Vagina (tissue), 2 donors: ENCODE data around the gene OR52N1.

ENCODE experiments used
- POLR2A ChIP-seq, 2 donors: fragments of 450-650 bp; IDR thresholded peaks; one replicate each; pipeline ENCODE4 v1.6.1; 2017; ENCODE audit warnings: antibody characterized with exemption in 2 of 2, mild to moderate bottlenecking in 2 of 2, moderate library complexity in 2 of 2
- POLR2AphosphoS5 ChIP-seq, 2 donors: sonication (generic); formaldehyde crosslinking; IDR thresholded peaks; one replicate each; pipeline ENCODE4 v1.9.0; 2017; ENCODE audit warnings: antibody characterized with exemption in 2 of 2, mild to moderate bottlenecking in 2 of 2, low read depth in 1 of 2; ENCODE audit not compliant: insufficient read depth in 1 of 2
- TF ChIP-seq, protein P1 (sequence below), 3 experiments: fragments of 450-650 bp in 2 of 3; fragments of 200-600 bp in 1 of 3; sonication (generic) in 1 of 3; IDR thresholded peaks; one replicate each; pipeline ENCODE4 v1.5.1; 2017 to 2019; ENCODE audit warnings: antibody characterized with exemption in 3 of 3, mild to moderate bottlenecking in 2 of 3, moderate library complexity in 2 of 3

DNA sequence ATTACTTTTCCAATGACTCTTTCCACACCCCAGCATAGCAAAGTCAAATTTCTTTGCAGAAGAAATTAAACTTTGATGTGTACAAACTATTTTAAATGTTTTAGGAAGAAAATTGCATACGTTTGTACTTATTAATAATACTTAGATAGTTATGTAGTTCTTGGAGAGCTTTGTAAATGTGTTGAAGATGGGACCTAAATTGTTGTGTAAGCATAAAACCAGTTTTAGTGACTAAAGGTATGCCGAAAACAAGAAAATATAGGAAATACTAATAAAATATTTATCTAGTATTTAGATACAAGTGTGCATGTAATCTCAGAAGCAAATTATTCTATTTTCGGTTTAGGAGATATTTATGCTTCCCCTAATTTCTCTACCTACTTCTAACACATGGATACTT is 41.2 kb downstream of the OR52N1 start:
- TF ChIP-seq, protein P1, sequence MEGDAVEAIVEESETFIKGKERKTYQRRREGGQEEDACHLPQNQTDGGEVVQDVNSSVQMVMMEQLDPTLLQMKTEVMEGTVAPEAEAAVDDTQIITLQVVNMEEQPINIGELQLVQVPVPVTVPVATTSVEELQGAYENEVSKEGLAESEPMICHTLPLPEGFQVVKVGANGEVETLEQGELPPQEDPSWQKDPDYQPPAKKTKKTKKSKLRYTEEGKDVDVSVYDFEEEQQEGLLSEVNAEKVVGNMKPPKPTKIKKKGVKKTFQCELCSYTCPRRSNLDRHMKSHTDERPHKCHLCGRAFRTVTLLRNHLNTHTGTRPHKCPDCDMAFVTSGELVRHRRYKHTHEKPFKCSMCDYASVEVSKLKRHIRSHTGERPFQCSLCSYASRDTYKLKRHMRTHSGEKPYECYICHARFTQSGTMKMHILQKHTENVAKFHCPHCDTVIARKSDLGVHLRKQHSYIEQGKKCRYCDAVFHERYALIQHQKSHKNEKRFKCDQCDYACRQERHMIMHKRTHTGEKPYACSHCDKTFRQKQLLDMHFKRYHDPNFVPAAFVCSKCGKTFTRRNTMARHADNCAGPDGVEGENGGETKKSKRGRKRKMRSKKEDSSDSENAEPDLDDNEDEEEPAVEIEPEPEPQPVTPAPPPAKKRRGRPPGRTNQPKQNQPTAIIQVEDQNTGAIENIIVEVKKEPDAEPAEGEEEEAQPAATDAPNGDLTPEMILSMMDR (IDR thresholded peaks at IDR 0.05) = no peak
- TF ChIP-seq POLR2A (IDR thresholded peaks at IDR 0.05) (no peak), POLR2AphosphoS5 (IDR thresholded peaks at IDR 0.05; ENCODE audit: insufficient read depth in 1 of 2, low read depth in 1 of 2) (no peak)
